Kidney epithelial cell (primary cell): ENCODE results near the gene ATXN1. TPM values are rescaled to one million over a fixed set of nuclear protein-coding genes. Genes with fewer than 3 reads are reported as not detected.
"Not testable (repeated sequence)": the region's sequence is repeated elsewhere in the genome, so short reads cannot be mapped to it uniquely, and the experiment has no call there.

ENCODE experiments used
- DNase-seq: peaks from one replicate; pipeline ENCODE4 v3.0.0-alpha.2; 2010; ENCODE audit warnings: low read depth
- H3K27me3 ChIP-seq: 2 replicates; pipeline ENCODE4 v1.6.0; 2011; ENCODE audit warnings: low read length; ENCODE audit not compliant: control insufficient read depth, insufficient read depth
- H3K36me3 ChIP-seq: 2 replicates; pipeline ENCODE4 v1.5.1; 2011; ENCODE audit warnings: low read length; ENCODE audit not compliant: control insufficient read depth, insufficient read depth
- H3K4me3 ChIP-seq: 2 replicates; pipeline ENCODE4 v1.5.1; 2011; ENCODE audit warnings: low read depth, mild to moderate bottlenecking, control low read depth, low read length
- CTCF ChIP-seq: IDR thresholded peaks from 2 replicates; pipeline ENCODE4 v1.5.1; 2011; ENCODE audit warnings: mild to moderate bottlenecking, moderate library complexity, low read length, control low read depth, inconsistent platforms; ENCODE audit not compliant: insufficient read depth, poor library complexity, severe bottlenecking
- total RNA-seq: library from RNA; depleted of rRNA; stranded (reverse); fragments of >200 nt; gene quantifications from 2 replicates; pipeline ENCODE4 v1.2.3, GENCODE V29; 2015

ATXN1 gene
- total RNA-seq, 1 donor from 2014 or later: 12.5 TPM

- DNase-seq: peak; percentile 89
- H3K4me3 ChIP-seq: no peak overlapping the region
- no peaks in the 10 kb centered on the region for H3K36me3 ChIP-seq
- TF ChIP-seq CTCF: peak; percentile 46
- no peaks in the 10 kb centered on the region for H3K27me3 ChIP-seq
Measured at GRCh38 chr6:16712931-16713484, 48.3 kb downstream of the ATXN1 start.

- H3K4me3 ChIP-seq: no peak overlapping the region
- H3K27me3 ChIP-seq: no peaks in the 10 kb centered on the region
- TF ChIP-seq CTCF: no peak
- no peak for DNase-seq
- H3K36me3 ChIP-seq: no peaks in the 10 kb centered on the region
Measured at GRCh38 chr6:16712255-16712930, 48.9 kb downstream of the ATXN1 start.

GRCh38 chr6:16711546-16712254 lies 49.6 kb downstream of the ATXN1 start:
- no peaks in the 10 kb centered on the region for H3K27me3 ChIP-seq
- no peak for TF ChIP-seq CTCF
- no peaks in the 10 kb centered on the region for H3K36me3 ChIP-seq
- DNase-seq: no peak
- no peak overlapping the region for H3K4me3 ChIP-seq

- no peaks in the 10 kb centered on the region for H3K36me3 ChIP-seq
- no peak overlapping the region for H3K4me3 ChIP-seq
- no peak for TF ChIP-seq CTCF
- no peak for DNase-seq
- no peaks in the 10 kb centered on the region for H3K27me3 ChIP-seq
Measured at GRCh38 chr6:16706911-16707783, 54.1 kb downstream of the ATXN1 start.

GRCh38 chr6:16706491-16706890 lies 54.8 kb downstream of the ATXN1 start:
- not testable (repeated sequence) for H3K36me3 ChIP-seq, DNase-seq, H3K4me3 ChIP-seq, H3K27me3 ChIP-seq

- no peak for TF ChIP-seq CTCF
- no peak for DNase-seq
- H3K36me3 ChIP-seq: no peaks in the 10 kb centered on the region
- no peaks in the 10 kb centered on the region for H3K27me3 ChIP-seq
- no peak overlapping the region for H3K4me3 ChIP-seq
Measured at GRCh38 chr6:16706029-16706428, 55.2 kb downstream of the ATXN1 start.
